ENCODE data around the gene FHIP1B. TPM values are rescaled to one million over a fixed set of nuclear protein-coding genes. Genes with fewer than 3 reads are reported as not detected.

The FHIP1B gene
- polyA plus RNA-seq, 1 donor from 2014 or later = 36.0 TPM

- Histone ChIP-seq H3K36me3 (ENCODE audit: insufficient read depth, low read length) (peaks cover 12% of the 10 kb centered on the region), H3K27ac (ENCODE audit: low read length) (no peak overlapping the region)
These were observed 10.6 kb downstream of the FHIP1B start for GRCh38 chr11:6223854-6224253.

GRCh38 chr11:6219359-6219758, 15.1 kb downstream of the FHIP1B start:
- no peak overlapping the region for H2AFZ ChIP-seq (ENCODE audit: low read depth, low read length)
- H3K9me3 ChIP-seq (ENCODE audit: low read length) = no peaks in the 10 kb centered on the region
- peaks cover 27% of the 10 kb centered on the region for H3K36me3 ChIP-seq (ENCODE audit: insufficient read depth, low read length)

More at GRCh38 chr11:6223854-6224253, 10.6 kb downstream of the FHIP1B start:
- H3K9me3 ChIP-seq (ENCODE audit: low read length) = no peaks in the 10 kb centered on the region
- no peak overlapping the region for H2AFZ ChIP-seq (ENCODE audit: low read depth, low read length)
- no peak overlapping the region for H3K4me2 ChIP-seq (ENCODE audit: low read length)
- H3K4me3 ChIP-seq (ENCODE audit: low read length) = no peak overlapping the region
- H4K20me1 ChIP-seq (ENCODE audit: insufficient read depth) = no peaks in the 10 kb centered on the region
- H3K9ac ChIP-seq (ENCODE audit: low read length) = no peak overlapping the region
- H3K9me2 ChIP-seq (ENCODE audit: insufficient read depth, low read length) = no peaks in the 10 kb centered on the region
- no peaks in the 10 kb centered on the region for H3K27me3 ChIP-seq (ENCODE audit: insufficient read depth, low read depth, low read length)
- H3F3A ChIP-seq (ENCODE audit: insufficient read depth, low read length, poor library complexity, severe bottlenecking) = no peaks in the 10 kb centered on the region
- peaks cover 22% of the 10 kb centered on the region for H3K79me2 ChIP-seq (replicated peaks; ENCODE audit: insufficient read depth, low read length)
- TF ChIP-seq REST (IDR thresholded peaks at IDR 0.05; ENCODE audit: borderline replicate concordance) (no peak), TAF1 (IDR thresholded peaks at IDR 0.05; ENCODE audit: low read depth) (no peak), SMC3 (conservative IDR thresholded peaks at IDR 0.05; ENCODE audit: poor library complexity) (no peak), MXI1 (conservative IDR thresholded peaks at IDR 0.05; ENCODE audit: poor library complexity, severe bottlenecking) (no peak), EP300 (conservative IDR thresholded peaks at IDR 0.05; ENCODE audit: poor library complexity, severe bottlenecking) (no peak), POLR2AphosphoS5 (IDR thresholded peaks at IDR 0.05) (no peak), CTCF (IDR thresholded peaks at IDR 0.05; ENCODE audit: poor library complexity, severe bottlenecking) (no peak), RAD21 (conservative IDR thresholded peaks at IDR 0.05) (no peak)

More at GRCh38 chr11:6219359-6219758, 15.1 kb downstream of the FHIP1B start:
- H3F3A ChIP-seq (ENCODE audit: insufficient read depth, low read length, poor library complexity, severe bottlenecking) = no peaks in the 10 kb centered on the region
- no peaks in the 10 kb centered on the region for H3K27me3 ChIP-seq (ENCODE audit: insufficient read depth, low read depth, low read length)
- H3K27ac ChIP-seq (ENCODE audit: low read length) = no peak overlapping the region
- H3K9ac ChIP-seq (ENCODE audit: low read length) = no peak overlapping the region
- H3K4me3 ChIP-seq (ENCODE audit: low read length) = no peak overlapping the region
- H3K79me2 ChIP-seq (replicated peaks; ENCODE audit: insufficient read depth, low read length) = no peaks in the 10 kb centered on the region
- H3K4me2 ChIP-seq (ENCODE audit: low read length) = no peak overlapping the region
- H4K20me1 ChIP-seq (ENCODE audit: insufficient read depth) = no peaks in the 10 kb centered on the region
- H3K9me2 ChIP-seq (ENCODE audit: insufficient read depth, low read length) = no peaks in the 10 kb centered on the region
- TF ChIP-seq RAD21 (conservative IDR thresholded peaks at IDR 0.05) (no peak), MXI1 (conservative IDR thresholded peaks at IDR 0.05; ENCODE audit: poor library complexity, severe bottlenecking) (no peak), EP300 (conservative IDR thresholded peaks at IDR 0.05; ENCODE audit: poor library complexity, severe bottlenecking) (no peak), TAF1 (IDR thresholded peaks at IDR 0.05; ENCODE audit: low read depth) (no peak), POLR2AphosphoS5 (IDR thresholded peaks at IDR 0.05) (no peak), SMC3 (conservative IDR thresholded peaks at IDR 0.05; ENCODE audit: poor library complexity) (no peak), REST (IDR thresholded peaks at IDR 0.05; ENCODE audit: borderline replicate concordance) (no peak)

All from neural cell (in vitro differentiated cells).